ENCODE measurements around the gene CROCC2.

- TF ChIP-seq CTCF (IDR thresholded peaks at IDR 0.05) (no peak), POLR2A (IDR thresholded peaks at IDR 0.05) (no peak)
Observed at GRCh38 chr2:241009191-241009590, 103.1 kb downstream of the CROCC2 start.
